CD14-positive monocyte (primary cell): ENCODE results near the gene URM1. TPM values are rescaled to one million over a fixed set of nuclear protein-coding genes. Genes with fewer than 3 reads are reported as not detected.
A peak's percentile ranks its signal among the peaks of the same experiment; 100 is the strongest.

Source experiments
- DNase-seq, 3 donors: peaks; one replicate each; pipeline ENCODE4 v3.0.0-alpha.2; 2011 to 2022
- H2AFZ ChIP-seq: 2 replicates; pipeline ENCODE4 v1.6.0; 2012; ENCODE audit warnings: mild to moderate bottlenecking, low read depth, low read length, inconsistent platforms; ENCODE audit not compliant: insufficient read depth, poor library complexity, severe bottlenecking
- H3K27ac ChIP-seq, 2 donors: 1 replicate in 1 of 2; 2 replicates in 1 of 2; pipeline ENCODE4 v1.5.1; 2012 to 2013; ENCODE audit warnings: low read length in 2 of 2, control low read depth in 1 of 2, inconsistent platforms in 1 of 2, low read depth in 1 of 2, mild to moderate bottlenecking in 1 of 2
- H3K27me3 ChIP-seq, 2 donors: one replicate each; pipeline versions ENCODE4 v1.6.0 to v1.6.1; 2011 to 2013; ENCODE audit warnings: low read length in 2 of 2; ENCODE audit not compliant: control insufficient read depth in 2 of 2, insufficient read depth in 2 of 2
- H3K36me3 ChIP-seq, 2 donors: replicated peaks in 1 of 2; 1 replicate in 1 of 2; 2 replicates in 1 of 2; pipeline versions ENCODE4 v1.5.1 to v1.6.1; 2012 to 2013; ENCODE audit warnings: low read length in 2 of 2, control low read depth in 1 of 2, inconsistent platforms in 1 of 2, mild to moderate bottlenecking in 1 of 2; ENCODE audit not compliant: insufficient read depth in 2 of 2, control insufficient read depth in 1 of 2
- H3K4me1 ChIP-seq, 2 donors: 1 replicate in 1 of 2; 2 replicates in 1 of 2; pipeline versions ENCODE4 v1.5.1 to v1.6.1; 2012 to 2013; ENCODE audit warnings: low read length in 2 of 2, control low read depth in 1 of 2, inconsistent platforms in 1 of 2, mild to moderate bottlenecking in 1 of 2, moderate library complexity in 1 of 2; ENCODE audit not compliant: insufficient read depth in 2 of 2, control insufficient read depth in 1 of 2
- H3K4me2 ChIP-seq: replicated peaks from 2 replicates; pipeline ENCODE3; 2012; ENCODE audit warnings: low read length, moderate library complexity, mild to moderate bottlenecking; ENCODE audit not compliant: poor library complexity, severe bottlenecking; ENCODE audit errors: extremely low read depth
- H3K4me3 ChIP-seq, 3 experiments: fragments of 200-600 bp in 1 of 3; sonication (generic) in 1 of 3; replicated peaks in 1 of 3; 1 replicate in 2 of 3; 2 replicates in 1 of 3; pipeline ENCODE4 v1.5.1; 2011 to 2013; ENCODE audit warnings: low read length in 3 of 3, mild to moderate bottlenecking in 3 of 3, control low read depth in 2 of 3, low read depth in 2 of 3, inconsistent platforms in 1 of 3, moderate library complexity in 1 of 3
- H3K79me2 ChIP-seq: 2 replicates; pipeline ENCODE4 v1.6.0; 2012; ENCODE audit warnings: mild to moderate bottlenecking, control low read depth, inconsistent platforms, low read length, moderate library complexity; ENCODE audit not compliant: insufficient read depth
- H3K9ac ChIP-seq: 2 replicates; pipeline ENCODE4 v1.6.0; 2017; ENCODE audit warnings: low read length, mild to moderate bottlenecking; ENCODE audit not compliant: insufficient read depth, poor library complexity, severe bottlenecking
- H3K9me3 ChIP-seq, 2 donors: replicated peaks in 1 of 2; 1 replicate in 1 of 2; 2 replicates in 1 of 2; pipeline versions ENCODE4 v1.5.1 to v1.6.1; 2012 to 2013; ENCODE audit warnings: low read length in 2 of 2, control low read depth in 1 of 2; ENCODE audit not compliant: control insufficient read depth in 1 of 2, insufficient read depth in 1 of 2
- H4K20me1 ChIP-seq: 2 replicates; pipeline ENCODE4 v1.6.0; 2012; ENCODE audit warnings: mild to moderate bottlenecking, low read length, control low read depth, moderate library complexity; ENCODE audit not compliant: insufficient read depth
- H3K27ac Mint-ChIP-seq, 7 donors: one replicate each; pipeline ENCODE4 v1.8.0; 2020; ENCODE audit warnings: mild to moderate bottlenecking in 7 of 7, mixed read lengths in 7 of 7, moderate library complexity in 6 of 7, inconsistent platforms in 2 of 7
- H3K27me3 Mint-ChIP-seq, 3 donors: one replicate each; pipeline ENCODE4 v1.8.0; 2021 to 2022; ENCODE audit warnings: low read depth in 3 of 3, mild to moderate bottlenecking in 3 of 3, mixed read lengths in 3 of 3, moderate library complexity in 3 of 3, inconsistent platforms in 1 of 3
- H3K36me3 Mint-ChIP-seq, 2 donors: one replicate each; pipeline ENCODE4 v1.8.0; 2020; ENCODE audit warnings: mixed read lengths in 2 of 2, inconsistent platforms in 1 of 2, mild to moderate bottlenecking in 1 of 2
- H3K4me1 Mint-ChIP-seq: one replicate; pipeline ENCODE4 v1.8.0; 2020; ENCODE audit warnings: mild to moderate bottlenecking, mixed read lengths
- H3K4me3 Mint-ChIP-seq, 2 donors: one replicate each; pipeline ENCODE4 v1.8.0; 2020; ENCODE audit warnings: mild to moderate bottlenecking in 2 of 2, mixed read lengths in 2 of 2, moderate library complexity in 1 of 2
- H3K9me3 Mint-ChIP-seq, 7 donors: one replicate each; pipeline ENCODE4 v1.8.0; 2020 to 2022; ENCODE audit warnings: mixed read lengths in 7 of 7, mild to moderate bottlenecking in 6 of 7, moderate library complexity in 6 of 7, inconsistent platforms in 2 of 7
- WGBS: methylation state at CpG from one replicate; pipeline ENCODE4 v1.1.5; 2013; ENCODE audit warnings: missing lambda C conversion rate; ENCODE audit not compliant: insufficient coverage; 5-methylcytosine and 5-hydroxymethylcytosine counted together
- intact Hi-C, 2 donors: fragments of 100-400 bp; cut with micrococcal nuclease; formaldehyde crosslinking; loops; one replicate each; pipeline versions ENCODE4 v1.15.0 to v1.15.1; 2023
- polyA plus RNA-seq, 3 donors: library from polyadenylated mRNA; depleted of rRNA in 1 of 3; unstranded in 2 of 3; stranded (reverse) in 1 of 3; fragments of 300-500 nt in 2 of 3; fragments of >200 nt in 1 of 3; fragmentation: Illumina TruSeq in 2 of 3; gene quantifications; 1 replicate in 2 of 3; 2 replicates in 1 of 3; pipeline ENCODE4 v1.2.3, GENCODE V29; 2012 to 2021
- TF ChIP-seq, protein P1 (sequence below): fragments of 200-600 bp; IDR thresholded peaks from one replicate; pipeline ENCODE4 v1.8.0; 2022; ENCODE audit warnings: antibody characterized with exemption, mild to moderate bottlenecking

The URM1 gene
- polyA plus RNA-seq, 3 donors, result 37.5 to 39.7 (median 38.3) TPM

DNA sequence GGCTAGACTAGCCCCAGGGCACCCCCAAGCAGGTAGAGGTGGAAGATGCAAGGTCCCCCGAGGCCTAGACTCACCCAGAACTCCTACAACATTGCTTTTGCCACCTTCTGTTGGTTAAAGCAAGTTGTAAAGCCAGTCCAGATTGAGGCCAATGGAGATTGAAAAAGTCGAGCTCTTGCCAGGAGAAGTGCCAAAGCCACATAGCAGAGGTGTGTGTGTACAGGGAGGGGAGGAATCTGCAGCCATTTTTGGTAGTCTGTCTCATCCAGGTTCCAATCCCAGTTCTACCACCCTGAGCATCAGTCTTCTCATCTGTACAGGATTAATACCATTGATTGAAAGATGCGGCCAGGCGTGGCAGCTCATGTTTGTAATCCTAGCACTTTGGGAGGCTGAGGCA lies 12.3 kb upstream of the URM1 start:
- Mint-ChIP-seq H3K36me3 (peaks cover 16 to 27% of the 10 kb centered on the region in 2 donors), H3K9me3 (no peaks in the 10 kb centered on the region), H3K4me3 (no peak overlapping the region), H3K27ac (peak overlapping the region in 1 of 7 donors; percentile 63), H3K4me1 (peaks cover 9% of the 10 kb centered on the region), H3K27me3 (peaks cover 0 to 5% (median 0%) of the 10 kb centered on the region in 3 donors)
- H3K4me3 ChIP-seq, result no peak overlapping the region
- no peaks in the 10 kb centered on the region for H3K9me3 ChIP-seq
- peaks cover 8 to 30% of the 10 kb centered on the region in 2 donors for H3K36me3 ChIP-seq
- H3K9ac ChIP-seq, result no peak overlapping the region
- no peak for DNase-seq
- intact Hi-C loops, result no loop called here
- H3K4me1 ChIP-seq, result peaks cover 10 to 11% of the 10 kb centered on the region in 2 donors
- no peak overlapping the region for H2AFZ ChIP-seq
- no peaks in the 10 kb centered on the region for H4K20me1 ChIP-seq
- no peak overlapping the region for H3K27ac ChIP-seq
- no peak overlapping the region for H3K4me2 ChIP-seq
- TF ChIP-seq, protein P1, sequence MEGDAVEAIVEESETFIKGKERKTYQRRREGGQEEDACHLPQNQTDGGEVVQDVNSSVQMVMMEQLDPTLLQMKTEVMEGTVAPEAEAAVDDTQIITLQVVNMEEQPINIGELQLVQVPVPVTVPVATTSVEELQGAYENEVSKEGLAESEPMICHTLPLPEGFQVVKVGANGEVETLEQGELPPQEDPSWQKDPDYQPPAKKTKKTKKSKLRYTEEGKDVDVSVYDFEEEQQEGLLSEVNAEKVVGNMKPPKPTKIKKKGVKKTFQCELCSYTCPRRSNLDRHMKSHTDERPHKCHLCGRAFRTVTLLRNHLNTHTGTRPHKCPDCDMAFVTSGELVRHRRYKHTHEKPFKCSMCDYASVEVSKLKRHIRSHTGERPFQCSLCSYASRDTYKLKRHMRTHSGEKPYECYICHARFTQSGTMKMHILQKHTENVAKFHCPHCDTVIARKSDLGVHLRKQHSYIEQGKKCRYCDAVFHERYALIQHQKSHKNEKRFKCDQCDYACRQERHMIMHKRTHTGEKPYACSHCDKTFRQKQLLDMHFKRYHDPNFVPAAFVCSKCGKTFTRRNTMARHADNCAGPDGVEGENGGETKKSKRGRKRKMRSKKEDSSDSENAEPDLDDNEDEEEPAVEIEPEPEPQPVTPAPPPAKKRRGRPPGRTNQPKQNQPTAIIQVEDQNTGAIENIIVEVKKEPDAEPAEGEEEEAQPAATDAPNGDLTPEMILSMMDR, result no peak
- H3K27me3 ChIP-seq, result no peaks in the 10 kb centered on the region
- WGBS, result 100% methylated on average over 3 of the region's 4 CpGs
- no peaks in the 10 kb centered on the region for H3K79me2 ChIP-seq

DNA sequence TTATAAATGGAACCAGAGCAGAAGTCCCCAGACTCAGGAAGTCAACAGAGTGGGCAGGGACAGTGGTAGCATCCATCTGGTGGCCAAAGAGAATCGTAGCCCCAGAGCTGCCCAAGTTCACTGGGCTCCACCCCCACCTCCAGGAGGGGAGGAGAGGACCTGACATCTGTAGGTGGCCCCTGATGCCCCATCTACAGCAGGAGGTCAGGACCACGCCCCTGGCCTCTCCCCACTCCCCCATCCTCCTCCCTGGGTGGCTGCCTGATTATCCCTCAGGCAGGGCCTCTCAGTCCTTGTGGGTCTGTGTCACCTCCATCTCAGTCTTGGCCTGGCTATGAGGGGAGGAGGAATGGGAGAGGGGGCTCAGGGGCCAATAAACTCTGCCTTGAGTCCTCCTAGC lies 10.3 kb upstream of the URM1 start:
- TF ChIP-seq, protein P1, result no peak
- Histone ChIP-seq H4K20me1 (no peaks in the 10 kb centered on the region), H2AFZ (no peak overlapping the region), H3K4me1 (peaks cover 21 to 25% of the 10 kb centered on the region in 2 donors), H3K27ac (no peak overlapping the region), H3K36me3 (peaks cover 0 to 13% of the 10 kb centered on the region in 2 donors), H3K4me3 (no peak overlapping the region), H3K9me3 (no peaks in the 10 kb centered on the region), H3K79me2 (no peaks in the 10 kb centered on the region), H3K4me2 (no peak overlapping the region), H3K27me3 (no peaks in the 10 kb centered on the region), H3K9ac (no peak overlapping the region)
- 83% methylated on average over 1 of the region's 2 CpGs for WGBS
- intact Hi-C loops, result loop anchor here in 1 of 2 donors (5.0 kb wide), 1 partner anchor 56 kb away; no protein-coding TSS in a partner anchor
- no peak for DNase-seq
- Mint-ChIP-seq H3K4me3 (no peak overlapping the region), H3K27me3 (peaks cover 0 to 8% (median 5%) of the 10 kb centered on the region in 3 donors), H3K27ac (peak overlapping the region in 2 of 7 donors; percentile 15 to 30), H3K36me3 (peaks cover 6 to 8% of the 10 kb centered on the region in 2 donors), H3K9me3 (no peaks in the 10 kb centered on the region), H3K4me1 (peaks cover 21% of the 10 kb centered on the region)
